A673 (cell line): ENCODE measurements around the gene MUC20. TPM values are rescaled to one million over a fixed set of nuclear protein-coding genes. Genes with fewer than 3 reads are reported as not detected.

Experiments used
- BruUV-seq: library from RNA; stranded (reverse); fragments of 400-500 nt; replicated peaks from 2 replicates; lab custom pipeline; 2021; lab: Mats Ljungman, UMichigan
- CTCF ChIA-PET: fragments of 300-600 bp; sonication (Branson Sonifier 250); formaldehyde crosslinking; loops from one replicate; lab custom pipeline; 2022; ENCODE audit warnings: antibody characterized with exemption; lab: Charles Lee
- POLR2A ChIA-PET: fragments of 300-600 bp; sonication (Branson Sonifier 250); formaldehyde crosslinking; loops from one replicate; lab custom pipeline; 2022; ENCODE audit warnings: antibody characterized with exemption; ENCODE audit not compliant: low non-redundant PET; lab: Charles Lee
- DNase-seq: peaks from one replicate; pipeline ENCODE4 v3.0.0-alpha.2; 2015; ENCODE audit warnings: low spot score
- H3K27ac ChIP-seq: fragments of 200-600 bp; sonication (generic); 2 replicates; pipeline ENCODE4 v1.5.1; 2016; ENCODE audit warnings: mixed run types, low read depth, mild to moderate bottlenecking, mixed read lengths, antibody characterized with exemption, low read length; ENCODE audit not compliant: poor library complexity, severe bottlenecking
- H3K27me3 ChIP-seq: fragments of 200-600 bp; sonication (generic); replicated peaks from 2 replicates; pipeline ENCODE4 v1.6.1; 2017; ENCODE audit warnings: mixed run types, low read depth, mild to moderate bottlenecking, mixed read lengths, antibody characterized with exemption, low read length; ENCODE audit not compliant: insufficient read depth, poor library complexity
- H3K36me3 ChIP-seq: fragments of 200-600 bp; sonication (generic); 2 replicates; pipeline ENCODE4 v1.6.1; 2016; ENCODE audit warnings: mixed run types, mild to moderate bottlenecking, mixed read lengths, antibody characterized with exemption, low read length; ENCODE audit not compliant: insufficient read depth, poor library complexity, severe bottlenecking
- H3K4me1 ChIP-seq: fragments of 200-600 bp; sonication (generic); 2 replicates; pipeline ENCODE4 v1.6.1; 2017; ENCODE audit warnings: mixed run types, mild to moderate bottlenecking, mixed read lengths, antibody characterized with exemption, low read length; ENCODE audit not compliant: insufficient read depth, poor library complexity, severe bottlenecking
- H3K4me3 ChIP-seq: fragments of 200-600 bp; sonication (generic); 2 replicates; pipeline ENCODE4 v1.5.1; 2016; ENCODE audit warnings: low read depth, mixed run types, mild to moderate bottlenecking, mixed read lengths, low read length; ENCODE audit not compliant: poor library complexity, severe bottlenecking
- H3K9me3 ChIP-seq: fragments of 200-600 bp; sonication (generic); 2 replicates; pipeline ENCODE4 v1.6.1; 2016; ENCODE audit warnings: mixed run types, low read depth, mild to moderate bottlenecking, mixed read lengths, antibody characterized with exemption, low read length; ENCODE audit not compliant: poor library complexity, severe bottlenecking
- CTCF ChIP-seq: fragments of 300-800, 200-600 bp; sonication (generic); conservative IDR thresholded peaks from 2 replicates; pipeline ENCODE4 v1.5.1; 2017; ENCODE audit warnings: low read depth, mild to moderate bottlenecking, antibody characterized with exemption, low read length, moderate library complexity, mixed read lengths
- EZH2 ChIP-seq: fragments of 200-600 bp; sonication (generic); IDR thresholded peaks from 2 replicates; pipeline ENCODE4 v1.6.1; 2017; ENCODE audit warnings: borderline replicate concordance, low read depth, mild to moderate bottlenecking, mixed read lengths, antibody characterized with exemption, low read length; ENCODE audit not compliant: poor library complexity, severe bottlenecking
- intact Hi-C: fragments of 100-400 bp; cut with micrococcal nuclease; formaldehyde crosslinking; loops from one replicate; pipeline ENCODE4 v1.10.0; 2022; ENCODE audit not compliant: unreplicated experiment
- total RNA-seq: library from RNA; stranded (reverse); gene quantifications from 2 replicates; pipeline ENCODE4 v1.2.3, GENCODE V29; 2021

Gene MUC20
- total RNA-seq, 1 experiment from 2014 or later, result 1.1 TPM

GRCh38 chr3:195760345-195761122 is 39.8 kb downstream of the MUC20 start:
- BruUV-seq, result no TSS peak

GRCh38 chr3:195761123-195761566 is 40.4 kb downstream of the MUC20 start:
- no peak for TF ChIP-seq CTCF
- TF ChIP-seq EZH2, result no peak
- Histone ChIP-seq H3K27ac (no peak overlapping the region), H3K4me1 (no peaks in the 10 kb centered on the region), H3K4me3 (no peak overlapping the region), H3K9me3 (no peaks in the 10 kb centered on the region), H3K27me3 (peaks cover 65% of the 10 kb centered on the region), H3K36me3 (no peaks in the 10 kb centered on the region)
- intact Hi-C loops, result no loop called here
- CTCF ChIA-PET, result no interaction called here
- no peak for DNase-seq
- no TSS peak for BruUV-seq
- POLR2A ChIA-PET, result no interaction called here

More at GRCh38 chr3:195760345-195761122, 39.8 kb downstream of the MUC20 start:
- intact Hi-C loops, result no loop called here
- DNase-seq, result no peak
- H3K9me3 ChIP-seq, result no peaks in the 10 kb centered on the region
- ChIA-PET POLR2A (no interaction called here), CTCF (no interaction called here)
- peaks cover 65% of the 10 kb centered on the region for H3K27me3 ChIP-seq
- no peaks in the 10 kb centered on the region for H3K36me3 ChIP-seq
- no peak overlapping the region for H3K4me3 ChIP-seq
- no peak overlapping the region for H3K27ac ChIP-seq
- TF ChIP-seq EZH2 (no peak), CTCF (no peak)
- H3K4me1 ChIP-seq, result no peaks in the 10 kb centered on the region

GRCh38 chr3:195761567-195762248 is 40.9 kb downstream of the MUC20 start:
- BruUV-seq, result no TSS peak
- Histone ChIP-seq H3K27me3 (peaks cover 65% of the 10 kb centered on the region), H3K36me3 (no peaks in the 10 kb centered on the region), H3K4me1 (no peaks in the 10 kb centered on the region), H3K4me3 (no peak overlapping the region), H3K9me3 (no peaks in the 10 kb centered on the region), H3K27ac (no peak overlapping the region)
- no peak for TF ChIP-seq EZH2
- intact Hi-C loops, result no loop called here
- CTCF ChIA-PET, result no interaction called here
- DNase-seq, result no peak
- POLR2A ChIA-PET, result no interaction called here
